Stimulated activated CD4-positive, alpha-beta T cell treated with anti-CD3 and anti-CD28 coated beads, Interleukin-2, amount 100 ng/mL, for 4 hours (primary cell): ENCODE results near the gene KIAA1614.
"Not testable (repeated sequence)": the region's sequence is repeated elsewhere in the genome, so short reads cannot be mapped to it uniquely, and the experiment has no call there.

Source experiments
- DNase-seq: peaks from one replicate; pipeline ENCODE4 v3.0.0-alpha.2; 2020; ENCODE audit warnings: low read depth

The KIAA1614 gene

GRCh38 chr1:180941518-180942275 is 29.0 kb downstream of the KIAA1614 start:
- DNase-seq = no peak

- no peak for DNase-seq
Observed at GRCh38 chr1:180945151-180945550, 32.5 kb downstream of the KIAA1614 start.

GRCh38 chr1:180945551-180945950 is 32.9 kb downstream of the KIAA1614 start:
- DNase-seq = no peak

DNA sequence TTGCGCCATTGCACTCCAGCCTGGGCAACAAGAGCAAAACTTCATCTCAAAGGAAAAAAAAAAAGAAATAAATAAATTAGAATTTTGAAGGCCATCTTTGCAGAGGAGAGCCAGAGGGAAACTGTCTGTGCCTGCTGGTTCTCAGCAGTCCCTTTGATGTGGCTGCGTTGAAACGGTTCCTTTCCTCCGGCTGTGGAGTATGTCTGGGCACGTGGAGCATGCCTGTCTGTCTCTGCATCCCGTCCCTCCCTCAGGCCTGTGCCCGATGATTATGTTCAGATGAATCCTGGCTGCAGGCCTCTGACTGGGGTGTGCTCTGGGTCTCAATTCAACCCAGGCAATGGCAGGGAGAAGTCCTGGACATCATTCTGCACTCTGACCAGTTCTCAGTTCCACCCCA is 33.4 kb downstream of the KIAA1614 start:
- no peak for DNase-seq

DNA sequence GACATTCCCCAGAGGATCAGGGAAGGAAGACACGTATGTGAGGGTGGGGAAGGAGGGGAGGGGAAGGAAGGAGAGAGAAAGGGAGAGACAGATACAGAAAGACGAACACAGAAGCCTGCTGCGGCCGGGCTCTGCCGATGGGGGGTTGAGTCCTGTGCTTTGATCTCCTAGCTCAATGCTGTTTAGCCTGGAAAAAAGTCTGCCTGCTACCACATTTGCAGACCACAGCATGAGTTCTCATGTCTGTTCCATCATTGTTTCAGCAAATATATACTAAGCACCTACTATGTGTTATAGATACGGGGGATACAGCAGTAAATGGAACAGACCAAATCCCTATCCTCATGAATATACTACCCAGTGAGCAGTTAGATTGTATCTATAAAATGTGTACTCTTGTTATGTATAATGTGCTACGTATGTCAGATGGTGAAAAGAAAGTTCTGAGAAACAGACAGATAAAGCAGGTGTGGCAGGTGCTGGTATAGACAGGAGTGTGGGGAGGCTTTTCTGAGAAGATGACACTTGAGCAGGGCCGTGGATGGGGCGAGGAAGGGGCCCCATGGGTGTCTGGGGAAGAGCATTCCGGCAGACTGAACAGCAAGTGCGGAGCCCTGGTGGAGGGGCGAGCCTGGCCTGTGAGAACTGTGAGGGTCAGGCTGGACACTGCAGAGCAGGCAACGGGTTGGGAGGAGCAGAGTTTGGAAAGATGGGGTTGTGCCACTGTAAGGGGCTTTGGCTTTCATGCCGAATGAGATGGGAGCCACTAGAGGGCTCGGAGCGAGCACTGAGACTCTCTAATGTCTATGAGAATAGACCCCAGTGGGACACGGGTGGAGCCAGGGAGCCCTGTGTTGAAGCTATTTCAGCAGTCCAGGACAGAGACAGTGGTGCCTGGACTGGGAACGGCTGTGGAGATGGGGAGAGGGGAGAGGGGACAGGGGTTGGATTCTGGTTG is 34.1 kb downstream of the KIAA1614 start:
- no peak for DNase-seq

- no peak for DNase-seq
Observed at GRCh38 chr1:180947499-180947885, 34.8 kb downstream of the KIAA1614 start.

DNA sequence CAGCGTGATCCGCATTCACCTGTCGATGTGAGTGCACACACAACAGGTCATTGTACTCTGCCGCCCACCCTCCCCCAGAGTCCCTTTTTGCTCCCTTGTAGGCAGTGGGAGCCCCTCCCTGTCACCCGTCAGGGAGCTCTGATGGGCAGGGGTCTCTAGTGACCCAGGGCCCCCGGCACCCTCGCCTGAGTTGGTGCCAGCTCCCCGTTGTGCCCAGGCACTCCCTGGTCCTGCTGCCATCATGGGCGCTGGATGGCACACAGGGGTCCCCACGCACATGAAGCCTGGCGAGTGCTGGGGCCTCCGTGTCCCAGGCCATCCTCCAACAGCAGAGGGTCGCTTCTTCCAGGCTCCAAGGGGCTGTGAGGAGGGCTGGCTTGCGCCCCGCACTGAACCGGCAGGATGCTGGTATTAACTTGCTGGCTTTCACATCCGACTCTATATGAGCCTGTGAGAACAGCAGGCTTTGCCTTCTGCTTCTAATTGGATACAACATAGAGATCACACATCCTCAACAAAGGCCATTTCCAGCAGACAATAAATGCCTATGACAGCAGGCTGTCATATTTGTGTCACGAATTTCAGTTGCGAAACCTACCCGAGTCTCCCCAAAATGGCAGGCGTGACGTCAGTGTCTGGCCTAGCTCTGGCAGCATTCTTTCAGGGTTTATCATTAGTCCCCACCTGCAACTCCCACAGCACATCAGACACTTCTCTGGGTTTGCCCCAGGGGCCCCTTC is 35.4 kb downstream of the KIAA1614 start:
- no peak for DNase-seq

GRCh38 chr1:180948641-180949615 is 36.2 kb downstream of the KIAA1614 start:
- DNase-seq = no peak

DNA sequence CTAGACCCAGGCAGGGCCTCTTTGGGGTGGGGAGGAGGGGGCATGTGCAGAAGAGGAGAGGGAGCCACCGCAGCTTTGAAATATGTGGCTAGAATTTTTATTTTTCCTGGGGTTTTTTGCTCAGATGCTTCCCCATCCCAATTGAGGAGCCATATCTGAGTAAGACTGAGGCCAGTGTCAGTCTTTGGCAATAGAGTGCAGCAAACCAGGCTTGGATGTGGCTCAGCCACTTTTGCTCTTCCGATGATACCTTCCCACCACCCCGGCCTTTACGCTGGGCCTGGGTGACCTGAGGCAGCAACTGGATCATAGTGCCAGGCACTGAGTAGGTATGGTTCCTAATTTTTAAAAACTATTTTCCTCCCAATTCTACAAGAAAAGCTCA is 36.9 kb downstream of the KIAA1614 start:
- no peak for DNase-seq

GRCh38 chr1:180950321-180950720 is 37.6 kb downstream of the KIAA1614 start:
- DNase-seq = no peak

DNA sequence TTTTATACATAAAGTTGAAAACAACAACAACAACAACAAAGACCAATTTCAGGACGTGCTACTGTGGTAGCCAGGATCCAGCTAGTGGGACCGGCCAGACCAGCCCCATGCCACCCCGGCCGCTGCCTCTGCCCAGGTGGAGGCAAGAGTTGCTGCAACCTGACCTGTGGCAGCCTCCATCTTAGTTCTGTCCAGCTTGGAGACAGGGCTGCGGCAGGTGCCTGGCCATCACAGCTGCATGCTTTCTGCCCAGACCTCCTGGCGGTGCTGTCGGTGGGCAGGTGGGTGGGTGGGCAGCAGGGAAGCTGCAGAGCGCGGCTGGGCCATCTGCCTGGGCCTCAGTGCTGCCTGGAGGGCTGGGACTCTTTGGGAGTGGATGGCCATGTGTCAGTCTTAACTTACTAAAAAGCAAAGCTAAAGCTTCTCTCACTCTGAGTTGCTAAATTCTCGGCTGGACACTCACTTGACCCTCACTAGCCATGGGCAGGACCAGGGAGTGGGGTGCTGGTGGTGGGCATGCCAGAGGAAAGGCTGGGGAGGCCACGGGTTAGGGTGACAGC is 38.6 kb downstream of the KIAA1614 start:
- no peak for DNase-seq

GRCh38 chr1:180951836-180952656 is 39.3 kb downstream of the KIAA1614 start:
- DNase-seq = no peak

- DNase-seq = no peak
Observed at GRCh38 chr1:180952657-180953013, 39.9 kb downstream of the KIAA1614 start.

DNA sequence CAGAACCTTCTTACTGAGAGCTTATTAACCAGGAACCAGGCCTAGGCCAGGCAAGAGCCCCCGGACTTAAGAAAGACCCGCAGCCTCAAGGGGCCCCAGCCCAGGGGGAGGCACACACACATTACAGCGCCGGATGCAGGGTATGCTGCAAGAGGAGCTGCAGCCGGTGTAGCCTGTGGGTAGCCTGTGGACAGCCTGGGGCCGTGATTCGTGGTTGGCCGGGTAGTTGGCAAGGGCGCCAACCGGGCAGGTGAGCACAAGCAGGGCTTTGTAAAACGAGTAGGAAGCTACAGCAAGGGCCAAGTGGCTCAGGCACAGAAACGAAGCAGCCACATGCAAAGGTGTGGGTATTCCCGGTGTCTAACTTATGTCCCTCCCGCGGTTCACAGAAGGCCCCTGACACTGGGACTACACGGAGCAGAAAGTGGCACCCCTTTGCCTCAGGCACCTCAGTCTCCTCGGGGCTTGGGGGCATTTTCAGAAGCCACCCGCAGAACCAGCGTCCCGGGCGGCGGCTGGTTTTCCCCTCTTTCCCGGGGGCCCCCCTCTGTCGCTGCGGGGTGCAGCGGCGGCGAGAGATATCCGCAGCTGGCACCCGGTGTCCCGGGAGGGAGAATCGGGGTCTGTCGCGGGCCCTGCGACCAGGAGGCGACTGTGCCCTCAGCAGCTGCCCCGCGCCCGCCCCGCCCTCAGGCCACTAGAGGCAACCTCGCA is 40.8 kb downstream of the KIAA1614 start:
- no peak for DNase-seq

- peak; percentile 54 for DNase-seq
Observed at GRCh38 chr1:180954005-180954800, 41.5 kb downstream of the KIAA1614 start.

DNA sequence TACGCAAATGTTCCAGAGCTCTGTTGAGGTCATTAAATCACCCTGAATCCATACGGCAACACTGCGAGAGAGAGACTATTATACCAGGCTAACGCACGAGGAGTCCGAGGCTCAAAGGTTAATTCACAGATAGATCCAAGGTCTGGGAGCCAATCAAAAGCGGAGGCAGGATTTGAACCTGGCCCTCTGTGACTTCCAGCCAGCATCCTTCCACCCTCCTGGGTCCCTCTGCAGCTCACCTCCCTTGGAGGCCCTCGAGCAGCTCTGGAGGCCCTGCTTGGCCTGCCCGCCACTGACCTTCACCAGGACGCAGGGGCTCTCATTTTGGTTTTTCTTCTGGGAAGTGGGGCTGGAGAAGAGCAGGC is 42.1 kb downstream of the KIAA1614 start:
- no peak for DNase-seq

GRCh38 chr1:180956028-180956640 is 43.4 kb downstream of the KIAA1614 start:
- DNase-seq = no peak

- not testable (repeated sequence) for DNase-seq
Observed at GRCh38 chr1:180959620-180960019, 46.9 kb downstream of the KIAA1614 start.
